Activated naive CD8-positive, alpha-beta T cell treated with anti-CD3 and anti-CD28 coated beads, Interleukin-2, amount 50 U/mL, for 24 hours (primary cell): ENCODE results near the gene SPIN1.

Experiments used
- ATAC-seq: fragments of 150-1000 bp; cut with Tn5 transposase; one replicate; pipeline ENCODE4 v1.10.0; 2021
- DNase-seq: peaks from one replicate; pipeline ENCODE4 v3.0.0; 2021
- H3K27ac Mint-ChIP-seq: one replicate; pipeline ENCODE4 v1.8.0; 2021; ENCODE audit warnings: mild to moderate bottlenecking, mixed read lengths
- H3K27me3 Mint-ChIP-seq: one replicate; pipeline ENCODE4 v1.8.0; 2021; ENCODE audit warnings: mixed read lengths
- H3K36me3 Mint-ChIP-seq: one replicate; pipeline ENCODE4 v1.8.0; 2021; ENCODE audit warnings: low read depth, mixed read lengths
- H3K4me1 Mint-ChIP-seq: one replicate; pipeline ENCODE4 v1.8.0; 2021; ENCODE audit warnings: mixed read lengths
- H3K4me3 Mint-ChIP-seq: one replicate; pipeline ENCODE4 v1.8.0; 2021; ENCODE audit warnings: mild to moderate bottlenecking, moderate library complexity, mixed read lengths
- H3K9me3 Mint-ChIP-seq: one replicate; pipeline ENCODE4 v1.8.0; 2021; ENCODE audit warnings: mixed read lengths

Gene SPIN1

GRCh38 chr9:88476491-88477271 lies 88.4 kb downstream of the SPIN1 start:
- peaks cover 7% of the 10 kb centered on the region for H3K36me3 Mint-ChIP-seq
- ATAC-seq: peak; percentile 27
- peaks cover 23% of the 10 kb centered on the region for H3K4me1 Mint-ChIP-seq
- no peak for DNase-seq
- H3K9me3 Mint-ChIP-seq: no peaks in the 10 kb centered on the region
- no peak overlapping the region for H3K4me3 Mint-ChIP-seq
- H3K27me3 Mint-ChIP-seq: no peaks in the 10 kb centered on the region
- peak overlapping the region; percentile 52 for H3K27ac Mint-ChIP-seq

DNA sequence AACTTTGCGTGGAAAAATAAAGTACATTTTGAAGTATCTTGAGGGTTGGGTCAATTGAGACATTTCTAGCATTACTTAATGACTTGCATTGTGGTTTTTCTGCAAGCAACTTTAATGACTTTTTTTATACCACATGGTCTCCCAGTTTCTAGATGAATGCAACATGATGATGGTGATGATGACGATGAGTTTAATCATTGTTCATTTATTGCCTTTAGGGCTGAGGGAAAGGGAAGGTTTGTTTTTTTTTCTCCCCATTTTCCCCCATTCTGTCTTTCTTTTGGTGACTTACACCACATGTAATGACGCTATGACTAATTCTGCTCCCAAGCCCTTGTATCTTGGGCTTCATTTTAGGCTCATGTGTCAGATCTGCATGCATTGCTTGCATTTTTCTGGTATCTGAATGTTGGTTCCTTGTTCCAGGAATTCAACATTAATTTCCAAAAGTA lies 89.1 kb downstream of the SPIN1 start:
- Mint-ChIP-seq H3K4me1 (peaks cover 23% of the 10 kb centered on the region), H3K27ac (peak overlapping the region; percentile 52), H3K27me3 (no peaks in the 10 kb centered on the region), H3K9me3 (no peaks in the 10 kb centered on the region), H3K4me3 (no peak overlapping the region), H3K36me3 (peaks cover 4% of the 10 kb centered on the region)
- ATAC-seq (peak; percentile 84), DNase-seq (no peak)

- DNase-seq (no peak), ATAC-seq (no peak)
- Mint-ChIP-seq H3K36me3 (peaks cover 4% of the 10 kb centered on the region), H3K4me3 (no peak overlapping the region), H3K27me3 (no peaks in the 10 kb centered on the region), H3K4me1 (peaks cover 23% of the 10 kb centered on the region), H3K9me3 (no peaks in the 10 kb centered on the region), H3K27ac (no peak overlapping the region)
Measured at GRCh38 chr9:88478246-88478645, 90.0 kb downstream of the SPIN1 start.

- no peak for DNase-seq
- peaks cover 13% of the 10 kb centered on the region for H3K4me1 Mint-ChIP-seq
- H3K27me3 Mint-ChIP-seq: no peaks in the 10 kb centered on the region
- peaks cover 4% of the 10 kb centered on the region for H3K36me3 Mint-ChIP-seq
- H3K4me3 Mint-ChIP-seq: no peak overlapping the region
- ATAC-seq: no peak
- no peaks in the 10 kb centered on the region for H3K9me3 Mint-ChIP-seq
- no peak overlapping the region for H3K27ac Mint-ChIP-seq
Measured at GRCh38 chr9:88481933-88482332, 93.7 kb downstream of the SPIN1 start.

DNA sequence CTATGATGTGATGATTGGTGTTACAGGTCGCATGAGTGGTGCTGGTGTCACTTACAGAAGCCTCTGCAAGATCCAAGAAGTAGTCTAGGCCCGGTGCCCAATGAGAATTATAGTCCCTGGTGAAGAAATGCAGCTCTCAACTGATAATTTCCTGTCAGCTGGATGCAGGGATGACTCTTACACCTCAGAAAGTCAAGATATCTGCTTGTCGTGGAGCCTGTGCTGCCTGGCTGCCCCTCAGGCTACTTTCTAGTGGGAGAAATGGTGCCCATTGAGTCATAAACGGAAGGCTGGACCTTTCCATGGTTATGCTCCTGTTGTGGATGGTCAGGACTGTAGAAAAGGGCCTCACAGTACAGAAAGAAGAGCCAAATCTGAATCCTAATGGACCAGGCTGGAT lies 99.9 kb downstream of the SPIN1 start:
- Mint-ChIP-seq H3K27me3 (no peaks in the 10 kb centered on the region), H3K4me3 (no peak overlapping the region), H3K36me3 (peaks cover 4% of the 10 kb centered on the region), H3K27ac (no peak overlapping the region), H3K9me3 (no peaks in the 10 kb centered on the region), H3K4me1 (no peaks in the 10 kb centered on the region)
- DNase-seq (no peak), ATAC-seq (no peak)

DNA sequence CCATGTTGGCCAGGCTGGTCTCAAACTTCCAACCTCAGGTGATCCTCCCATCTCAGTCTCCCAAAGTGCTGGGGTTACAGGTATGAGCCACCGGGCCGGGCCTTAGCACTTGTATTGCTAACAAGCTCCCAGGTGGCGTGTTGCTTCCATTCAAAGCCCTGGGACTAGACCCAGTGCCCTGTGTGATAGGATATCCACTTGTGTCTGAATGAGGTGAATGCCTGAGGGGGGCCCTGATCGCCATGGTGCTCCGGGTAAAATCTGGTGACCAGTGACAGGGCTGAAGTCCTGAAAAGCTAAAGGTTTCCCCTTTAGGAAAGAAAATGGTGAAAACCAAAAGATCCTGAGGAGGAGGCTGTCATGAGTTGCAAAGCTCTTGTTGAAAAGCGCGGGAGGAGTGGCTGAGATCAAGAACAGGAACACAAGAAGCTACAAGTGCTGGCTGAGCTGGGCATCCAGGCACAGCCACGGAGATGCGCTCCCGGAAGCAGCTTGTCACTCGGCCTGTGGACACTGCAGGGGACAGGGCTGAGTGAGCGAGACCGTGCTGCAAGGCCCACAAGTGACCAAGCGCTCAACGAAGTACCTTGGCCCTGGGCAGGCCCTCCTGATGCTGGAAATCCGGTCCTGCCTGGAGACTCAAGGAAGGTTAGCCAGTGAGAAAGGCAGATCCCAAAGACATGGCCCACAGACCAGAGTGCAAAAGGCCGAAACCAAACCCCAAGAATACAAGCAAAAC lies 106.9 kb downstream of the SPIN1 start:
- no peak for ATAC-seq
- DNase-seq: no peak
- Mint-ChIP-seq H3K4me3 (no peak overlapping the region), H3K36me3 (no peaks in the 10 kb centered on the region), H3K9me3 (no peaks in the 10 kb centered on the region), H3K27me3 (no peaks in the 10 kb centered on the region), H3K4me1 (no peaks in the 10 kb centered on the region), H3K27ac (no peak overlapping the region)

GRCh38 chr9:88497224-88497623 lies 109.0 kb downstream of the SPIN1 start:
- Mint-ChIP-seq H3K27ac (no peak overlapping the region), H3K27me3 (no peaks in the 10 kb centered on the region), H3K36me3 (no peaks in the 10 kb centered on the region), H3K4me1 (no peaks in the 10 kb centered on the region), H3K4me3 (no peak overlapping the region), H3K9me3 (no peaks in the 10 kb centered on the region)
- ATAC-seq: no peak
- DNase-seq: no peak

DNA sequence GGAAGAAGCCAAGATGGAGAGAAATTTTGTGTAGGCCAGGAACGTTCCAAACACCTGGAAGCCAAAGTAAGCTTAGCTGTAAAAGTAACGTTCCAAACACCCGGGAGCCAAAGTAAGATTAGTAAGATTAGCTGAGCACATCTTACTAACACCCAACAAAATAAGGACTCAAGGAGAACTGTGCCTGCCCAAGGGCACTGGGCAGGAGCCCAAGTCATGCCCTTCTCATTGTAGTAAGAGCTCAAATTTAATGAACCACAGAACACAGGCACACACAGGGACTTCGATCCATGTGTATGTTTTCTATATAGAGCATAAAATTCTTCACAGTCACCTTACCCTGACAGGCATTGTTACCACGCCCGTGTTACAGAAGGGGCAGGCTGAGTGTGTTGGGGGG lies 110.6 kb downstream of the SPIN1 start:
- H3K9me3 Mint-ChIP-seq: no peaks in the 10 kb centered on the region
- no peak for ATAC-seq
- H3K4me1 Mint-ChIP-seq: no peaks in the 10 kb centered on the region
- no peak overlapping the region for H3K27ac Mint-ChIP-seq
- H3K36me3 Mint-ChIP-seq: no peaks in the 10 kb centered on the region
- DNase-seq: no peak
- no peak overlapping the region for H3K4me3 Mint-ChIP-seq
- H3K27me3 Mint-ChIP-seq: no peaks in the 10 kb centered on the region

GRCh38 chr9:88501086-88501485 lies 112.8 kb downstream of the SPIN1 start:
- no peaks in the 10 kb centered on the region for H3K36me3 Mint-ChIP-seq
- ATAC-seq (no peak), DNase-seq (no peak)
- H3K9me3 Mint-ChIP-seq: no peaks in the 10 kb centered on the region
- no peak overlapping the region for H3K4me3 Mint-ChIP-seq
- no peaks in the 10 kb centered on the region for H3K4me1 Mint-ChIP-seq
- no peak overlapping the region for H3K27ac Mint-ChIP-seq
- H3K27me3 Mint-ChIP-seq: peaks cover 2% of the 10 kb centered on the region

- peaks cover 2% of the 10 kb centered on the region for H3K27me3 Mint-ChIP-seq
- no peak overlapping the region for H3K27ac Mint-ChIP-seq
- H3K9me3 Mint-ChIP-seq: no peaks in the 10 kb centered on the region
- H3K4me1 Mint-ChIP-seq: no peaks in the 10 kb centered on the region
- ATAC-seq: no peak
- no peaks in the 10 kb centered on the region for H3K36me3 Mint-ChIP-seq
- H3K4me3 Mint-ChIP-seq: no peak overlapping the region
- no peak for DNase-seq
Measured at GRCh38 chr9:88502552-88503034, 114.3 kb downstream of the SPIN1 start.

GRCh38 chr9:88503081-88503844 lies 115.0 kb downstream of the SPIN1 start:
- Mint-ChIP-seq H3K4me1 (no peaks in the 10 kb centered on the region), H3K27me3 (peaks cover 2% of the 10 kb centered on the region), H3K4me3 (no peak overlapping the region), H3K9me3 (no peaks in the 10 kb centered on the region), H3K27ac (no peak overlapping the region), H3K36me3 (no peaks in the 10 kb centered on the region)
- DNase-seq (no peak), ATAC-seq (no peak)

DNA sequence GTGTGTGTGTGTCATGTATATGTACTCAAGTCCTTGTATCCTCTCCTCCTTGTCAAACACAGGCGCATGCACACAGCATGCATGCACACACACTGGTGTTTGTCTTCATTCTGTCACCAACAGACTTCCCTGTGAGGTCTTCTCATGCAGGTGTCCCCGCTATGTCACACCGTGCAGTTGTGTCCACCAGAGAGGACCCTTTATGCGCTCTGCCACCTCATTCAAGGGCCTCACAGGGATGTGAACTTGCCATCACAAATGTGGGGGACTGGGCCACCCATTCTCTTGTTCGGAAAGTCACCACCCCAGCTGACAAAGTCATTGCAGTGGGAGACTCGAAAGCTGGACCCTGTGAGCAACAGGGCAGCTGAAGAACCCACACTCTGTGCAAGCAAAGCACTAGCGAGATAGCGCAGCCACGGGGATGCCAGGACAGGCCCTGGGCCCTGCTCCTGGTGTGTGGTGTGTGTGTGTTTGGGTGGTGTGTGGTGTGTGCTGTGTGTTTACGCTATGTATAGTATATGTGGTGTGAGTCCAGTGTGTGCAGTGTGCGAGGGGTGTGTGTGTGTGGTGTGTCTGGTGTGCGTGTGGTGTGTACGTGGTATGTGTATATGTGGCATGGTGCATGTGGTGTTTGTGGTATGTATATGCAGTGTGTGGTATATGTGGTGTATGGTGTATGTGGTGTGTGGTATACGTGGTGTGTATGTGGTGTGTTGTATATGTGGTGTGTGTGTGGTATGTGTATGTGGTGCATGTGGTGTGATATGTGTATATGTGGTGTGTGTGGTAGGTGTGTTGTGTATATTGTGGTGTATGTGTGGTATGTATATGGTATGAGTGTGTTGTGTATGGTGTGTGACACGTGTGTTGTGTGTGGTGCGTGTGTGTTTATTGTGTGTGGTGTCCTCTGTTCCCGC lies 115.9 kb downstream of the SPIN1 start:
- Mint-ChIP-seq H3K27me3 (peaks cover 4% of the 10 kb centered on the region), H3K4me1 (no peaks in the 10 kb centered on the region), H3K9me3 (no peaks in the 10 kb centered on the region), H3K27ac (no peak overlapping the region), H3K4me3 (no peak overlapping the region), H3K36me3 (no peaks in the 10 kb centered on the region)
- ATAC-seq (no peak), DNase-seq (no peak)

DNA sequence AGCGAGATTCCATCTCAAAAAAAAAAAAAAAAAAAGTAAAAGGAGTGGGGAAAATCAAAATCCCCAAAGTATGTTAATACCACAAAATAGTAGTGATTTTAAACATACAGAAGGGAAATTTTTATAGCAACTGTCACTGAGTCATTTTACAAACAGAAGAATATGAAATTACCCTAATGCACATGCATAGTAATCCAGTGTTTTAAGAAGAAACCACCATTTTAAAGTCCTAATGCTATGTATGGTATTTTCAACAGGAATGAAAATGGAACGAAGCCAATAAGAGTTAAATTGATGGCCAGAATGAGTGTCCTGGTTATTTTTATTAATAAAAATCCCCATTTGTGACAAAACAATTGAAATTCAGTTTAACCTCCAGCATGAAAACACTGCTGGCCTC lies 120.1 kb downstream of the SPIN1 start:
- Mint-ChIP-seq H3K36me3 (no peaks in the 10 kb centered on the region), H3K27ac (no peak overlapping the region), H3K4me1 (no peaks in the 10 kb centered on the region), H3K27me3 (peaks cover 4% of the 10 kb centered on the region), H3K9me3 (no peaks in the 10 kb centered on the region), H3K4me3 (no peak overlapping the region)
- no peak for DNase-seq
- ATAC-seq: no peak

- no peak for ATAC-seq
- no peaks in the 10 kb centered on the region for H3K4me1 Mint-ChIP-seq
- H3K9me3 Mint-ChIP-seq: peaks cover 4% of the 10 kb centered on the region
- no peaks in the 10 kb centered on the region for H3K36me3 Mint-ChIP-seq
- no peak overlapping the region for H3K4me3 Mint-ChIP-seq
- no peak for DNase-seq
- no peak overlapping the region for H3K27ac Mint-ChIP-seq
- peaks cover 3% of the 10 kb centered on the region for H3K27me3 Mint-ChIP-seq
Measured at GRCh38 chr9:88511906-88512305, 123.7 kb downstream of the SPIN1 start.
